Neural cell (in vitro differentiated cells): Measurements from ENCODE around the gene CHST1.

Source experiments
- EP300 ChIP-seq: fragments of 450-650 bp; conservative IDR thresholded peaks from 2 replicates; pipeline ENCODE4 v1.6.1; 2014; ENCODE audit warnings: antibody characterized with exemption, mild to moderate bottlenecking, moderate library complexity; ENCODE audit not compliant: poor library complexity, severe bottlenecking
- EZH2 ChIP-seq: fragments of 200-600, 300-800 bp; shearing (Covaris generic), sonication (generic); IDR thresholded peaks from 2 replicates; pipeline ENCODE4 v1.6.1; 2014; ENCODE audit warnings: antibody characterized with exemption, low read length, borderline replicate concordance, mild to moderate bottlenecking; ENCODE audit not compliant: insufficient read depth, poor library complexity, severe bottlenecking
- MXI1 ChIP-seq: fragments of 450-650 bp; conservative IDR thresholded peaks from 2 replicates; pipeline ENCODE4 v1.6.1; 2014; ENCODE audit warnings: antibody characterized with exemption, mild to moderate bottlenecking; ENCODE audit not compliant: poor library complexity, severe bottlenecking
- POLR2AphosphoS5 ChIP-seq: IDR thresholded peaks from 2 replicates; pipeline ENCODE4 v1.6.1; 2012
- RAD21 ChIP-seq: fragments of 450-650 bp; conservative IDR thresholded peaks from 2 replicates; pipeline ENCODE4 v1.6.1; 2014; ENCODE audit warnings: antibody characterized with exemption, mild to moderate bottlenecking, moderate library complexity
- SMC3 ChIP-seq: fragments of 450-650 bp; conservative IDR thresholded peaks from 2 replicates; pipeline ENCODE4 v1.6.1; 2014; ENCODE audit warnings: antibody characterized with exemption, mild to moderate bottlenecking, moderate library complexity; ENCODE audit not compliant: poor library complexity
- TAF1 ChIP-seq: IDR thresholded peaks from 2 replicates; pipeline ENCODE4 v1.6.1; 2012; ENCODE audit warnings: low read depth
- TF ChIP-seq, protein P1 (sequence below): fragments of 450-650 bp; IDR thresholded peaks from 2 replicates; pipeline ENCODE4 v1.5.1; 2014; ENCODE audit warnings: antibody characterized with exemption, mild to moderate bottlenecking, moderate library complexity; ENCODE audit not compliant: poor library complexity, severe bottlenecking
- TF ChIP-seq, protein P2 (sequence below): IDR thresholded peaks from 2 replicates; pipeline ENCODE4 v1.6.1; 2012; ENCODE audit warnings: borderline replicate concordance

DNA sequence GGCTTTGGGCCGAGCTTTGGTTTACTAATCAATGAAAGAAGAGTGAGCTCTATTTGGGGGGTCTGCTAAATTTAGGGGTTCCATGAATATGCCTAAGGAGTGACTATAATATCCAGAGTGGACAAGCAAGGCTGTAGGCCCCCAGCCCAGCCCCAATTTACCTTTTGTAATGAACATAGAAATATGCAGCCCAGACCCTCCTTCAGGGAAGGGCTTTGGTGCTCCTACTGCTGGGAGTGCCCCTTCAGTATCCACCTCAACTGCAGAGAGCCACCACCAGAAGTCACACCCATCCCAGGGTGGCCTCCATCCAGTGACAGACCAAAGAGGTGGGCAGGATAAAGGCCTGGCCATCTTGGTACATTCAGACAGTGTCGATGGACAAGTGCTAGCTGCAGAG is 43.1 kb downstream of the CHST1 start:
- no peak for TF ChIP-seq SMC3
- TF ChIP-seq EZH2 = no peak
- TF ChIP-seq, protein P1, sequence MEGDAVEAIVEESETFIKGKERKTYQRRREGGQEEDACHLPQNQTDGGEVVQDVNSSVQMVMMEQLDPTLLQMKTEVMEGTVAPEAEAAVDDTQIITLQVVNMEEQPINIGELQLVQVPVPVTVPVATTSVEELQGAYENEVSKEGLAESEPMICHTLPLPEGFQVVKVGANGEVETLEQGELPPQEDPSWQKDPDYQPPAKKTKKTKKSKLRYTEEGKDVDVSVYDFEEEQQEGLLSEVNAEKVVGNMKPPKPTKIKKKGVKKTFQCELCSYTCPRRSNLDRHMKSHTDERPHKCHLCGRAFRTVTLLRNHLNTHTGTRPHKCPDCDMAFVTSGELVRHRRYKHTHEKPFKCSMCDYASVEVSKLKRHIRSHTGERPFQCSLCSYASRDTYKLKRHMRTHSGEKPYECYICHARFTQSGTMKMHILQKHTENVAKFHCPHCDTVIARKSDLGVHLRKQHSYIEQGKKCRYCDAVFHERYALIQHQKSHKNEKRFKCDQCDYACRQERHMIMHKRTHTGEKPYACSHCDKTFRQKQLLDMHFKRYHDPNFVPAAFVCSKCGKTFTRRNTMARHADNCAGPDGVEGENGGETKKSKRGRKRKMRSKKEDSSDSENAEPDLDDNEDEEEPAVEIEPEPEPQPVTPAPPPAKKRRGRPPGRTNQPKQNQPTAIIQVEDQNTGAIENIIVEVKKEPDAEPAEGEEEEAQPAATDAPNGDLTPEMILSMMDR = no peak
- no peak for TF ChIP-seq POLR2AphosphoS5
- TF ChIP-seq TAF1 = no peak
- TF ChIP-seq, protein P2, sequence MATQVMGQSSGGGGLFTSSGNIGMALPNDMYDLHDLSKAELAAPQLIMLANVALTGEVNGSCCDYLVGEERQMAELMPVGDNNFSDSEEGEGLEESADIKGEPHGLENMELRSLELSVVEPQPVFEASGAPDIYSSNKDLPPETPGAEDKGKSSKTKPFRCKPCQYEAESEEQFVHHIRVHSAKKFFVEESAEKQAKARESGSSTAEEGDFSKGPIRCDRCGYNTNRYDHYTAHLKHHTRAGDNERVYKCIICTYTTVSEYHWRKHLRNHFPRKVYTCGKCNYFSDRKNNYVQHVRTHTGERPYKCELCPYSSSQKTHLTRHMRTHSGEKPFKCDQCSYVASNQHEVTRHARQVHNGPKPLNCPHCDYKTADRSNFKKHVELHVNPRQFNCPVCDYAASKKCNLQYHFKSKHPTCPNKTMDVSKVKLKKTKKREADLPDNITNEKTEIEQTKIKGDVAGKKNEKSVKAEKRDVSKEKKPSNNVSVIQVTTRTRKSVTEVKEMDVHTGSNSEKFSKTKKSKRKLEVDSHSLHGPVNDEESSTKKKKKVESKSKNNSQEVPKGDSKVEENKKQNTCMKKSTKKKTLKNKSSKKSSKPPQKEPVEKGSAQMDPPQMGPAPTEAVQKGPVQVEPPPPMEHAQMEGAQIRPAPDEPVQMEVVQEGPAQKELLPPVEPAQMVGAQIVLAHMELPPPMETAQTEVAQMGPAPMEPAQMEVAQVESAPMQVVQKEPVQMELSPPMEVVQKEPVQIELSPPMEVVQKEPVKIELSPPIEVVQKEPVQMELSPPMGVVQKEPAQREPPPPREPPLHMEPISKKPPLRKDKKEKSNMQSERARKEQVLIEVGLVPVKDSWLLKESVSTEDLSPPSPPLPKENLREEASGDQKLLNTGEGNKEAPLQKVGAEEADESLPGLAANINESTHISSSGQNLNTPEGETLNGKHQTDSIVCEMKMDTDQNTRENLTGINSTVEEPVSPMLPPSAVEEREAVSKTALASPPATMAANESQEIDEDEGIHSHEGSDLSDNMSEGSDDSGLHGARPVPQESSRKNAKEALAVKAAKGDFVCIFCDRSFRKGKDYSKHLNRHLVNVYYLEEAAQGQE = no peak
- no peak for TF ChIP-seq EP300
- no peak for TF ChIP-seq RAD21
- no peak for TF ChIP-seq MXI1
